OCI-LY3 (cell line): ENCODE results near the gene BAD.

Experiments used
- EZH2phosphoT487 ChIP-seq: fragments of 200-600 bp; shearing (Covaris generic); IDR thresholded peaks from 2 replicates; pipeline ENCODE4 v1.6.1; 2018; ENCODE audit warnings: antibody characterized with exemption, mixed run types, low read depth
- TF ChIP-seq, protein P1 (sequence below): fragments of 200-600, 300-600 bp; sonication (generic); IDR thresholded peaks from 2 replicates; pipeline ENCODE4 v1.5.1; 2014; ENCODE audit warnings: antibody characterized with exemption, low read length, low read depth

- TF ChIP-seq, protein P1, sequence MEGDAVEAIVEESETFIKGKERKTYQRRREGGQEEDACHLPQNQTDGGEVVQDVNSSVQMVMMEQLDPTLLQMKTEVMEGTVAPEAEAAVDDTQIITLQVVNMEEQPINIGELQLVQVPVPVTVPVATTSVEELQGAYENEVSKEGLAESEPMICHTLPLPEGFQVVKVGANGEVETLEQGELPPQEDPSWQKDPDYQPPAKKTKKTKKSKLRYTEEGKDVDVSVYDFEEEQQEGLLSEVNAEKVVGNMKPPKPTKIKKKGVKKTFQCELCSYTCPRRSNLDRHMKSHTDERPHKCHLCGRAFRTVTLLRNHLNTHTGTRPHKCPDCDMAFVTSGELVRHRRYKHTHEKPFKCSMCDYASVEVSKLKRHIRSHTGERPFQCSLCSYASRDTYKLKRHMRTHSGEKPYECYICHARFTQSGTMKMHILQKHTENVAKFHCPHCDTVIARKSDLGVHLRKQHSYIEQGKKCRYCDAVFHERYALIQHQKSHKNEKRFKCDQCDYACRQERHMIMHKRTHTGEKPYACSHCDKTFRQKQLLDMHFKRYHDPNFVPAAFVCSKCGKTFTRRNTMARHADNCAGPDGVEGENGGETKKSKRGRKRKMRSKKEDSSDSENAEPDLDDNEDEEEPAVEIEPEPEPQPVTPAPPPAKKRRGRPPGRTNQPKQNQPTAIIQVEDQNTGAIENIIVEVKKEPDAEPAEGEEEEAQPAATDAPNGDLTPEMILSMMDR: no peak
- TF ChIP-seq EZH2phosphoT487: no peak
Observed at GRCh38 chr11:64241241-64241490, 43.3 kb downstream of the BAD start.
